Measurements from ENCODE around the gene ABHD12.

The ABHD12 gene

DNA sequence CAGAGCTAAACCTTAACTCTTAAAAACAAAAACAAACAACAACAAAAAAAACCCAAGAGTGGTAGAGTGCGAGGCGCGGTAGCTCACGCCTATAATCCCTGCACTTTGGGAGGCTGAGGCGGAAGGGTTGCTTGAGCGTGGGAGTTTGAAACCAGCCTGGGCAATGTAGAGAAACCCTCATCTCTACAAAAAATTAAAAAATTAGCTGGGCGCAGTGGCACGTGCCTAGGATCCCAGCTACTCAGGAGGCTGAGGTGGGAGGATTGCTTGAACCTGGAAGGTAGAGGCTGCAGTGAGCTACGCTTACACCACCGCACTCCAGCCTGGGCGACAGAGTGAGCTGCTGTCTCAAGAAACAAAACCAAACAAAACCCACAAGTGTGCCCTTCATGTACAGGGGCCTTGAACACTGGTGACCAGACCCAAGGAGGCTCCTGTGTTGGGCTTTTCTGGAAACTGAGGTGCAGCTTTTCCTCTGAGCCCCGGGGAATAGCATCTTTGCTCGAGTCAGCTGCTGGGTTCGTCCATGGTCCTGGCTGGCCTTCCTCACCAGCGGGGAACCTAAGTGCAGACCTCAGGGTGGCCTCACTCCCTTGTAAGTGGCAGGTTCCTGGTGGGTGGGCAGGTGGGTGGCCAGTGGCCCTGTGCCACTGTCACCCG, 102.9 kb downstream of the ABHD12 start:
- DNase-seq, result no peak

DNA sequence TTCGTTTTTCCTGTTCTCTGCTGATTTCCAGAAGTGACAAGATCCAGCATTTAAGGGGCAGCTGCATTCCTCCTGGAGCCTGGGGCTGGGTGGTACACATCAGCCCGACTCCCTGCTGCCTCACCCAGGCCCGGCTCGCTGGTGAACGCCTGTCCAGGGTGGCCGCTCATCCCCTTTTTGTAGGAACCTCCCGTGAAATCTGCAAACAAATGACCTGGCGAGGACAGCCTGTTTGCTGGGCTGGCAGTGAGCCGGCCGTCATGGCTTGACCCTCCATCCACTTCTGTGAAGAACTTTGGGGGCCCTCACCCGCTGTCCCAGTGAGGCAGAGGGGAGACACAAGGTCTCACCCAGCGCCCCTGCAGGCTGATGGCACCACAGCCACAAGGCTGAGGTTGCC, 103.7 kb downstream of the ABHD12 start:
- DNase-seq, result no peak

DNA sequence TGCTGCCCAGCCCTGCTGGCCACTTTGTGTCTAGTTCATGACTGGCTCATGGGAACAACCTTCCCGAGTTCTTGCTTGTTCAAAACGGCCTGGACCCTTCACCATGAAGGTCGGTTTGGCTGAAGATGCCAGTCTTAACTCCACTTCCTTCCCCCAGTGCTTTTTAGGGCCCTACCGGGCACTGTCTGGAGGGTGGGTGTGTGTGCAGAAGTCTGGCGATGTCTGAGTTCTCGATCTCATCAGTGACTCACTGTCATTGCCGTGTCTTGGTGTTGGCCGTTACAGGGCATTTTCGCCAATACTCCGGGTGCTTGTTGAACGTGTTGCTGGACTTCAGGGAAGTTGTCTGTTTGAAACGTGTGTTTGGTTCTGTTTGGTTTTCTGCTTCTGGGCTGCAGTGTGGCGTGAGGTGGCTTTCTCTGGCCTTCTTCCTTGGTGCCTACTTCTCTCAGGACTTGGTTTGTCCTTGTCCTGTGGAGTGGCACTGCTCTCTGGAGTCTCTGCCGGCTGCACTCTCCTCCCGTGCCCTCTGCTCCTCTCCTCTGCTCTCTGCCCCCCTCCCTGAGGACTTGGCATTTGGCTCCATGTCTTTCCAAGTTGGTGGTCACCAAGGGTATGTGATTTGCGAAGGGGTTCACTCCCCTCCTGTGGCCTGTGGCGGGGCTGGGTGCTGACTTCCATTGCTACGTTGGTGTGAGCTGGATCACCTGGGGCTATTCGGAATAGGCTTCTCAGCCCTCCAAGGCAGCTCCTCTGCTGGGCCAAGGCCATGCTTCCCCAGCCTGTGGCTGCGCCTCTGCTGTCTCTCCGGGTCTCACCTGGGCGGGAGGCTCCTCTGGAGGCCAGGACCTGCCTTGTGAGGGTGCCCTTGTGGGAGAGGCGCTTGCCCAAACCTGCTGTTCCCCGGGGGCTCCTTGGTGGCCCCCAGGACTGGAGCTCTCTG, 104.5 kb downstream of the ABHD12 start:
- DNase-seq, result no peak

DNA sequence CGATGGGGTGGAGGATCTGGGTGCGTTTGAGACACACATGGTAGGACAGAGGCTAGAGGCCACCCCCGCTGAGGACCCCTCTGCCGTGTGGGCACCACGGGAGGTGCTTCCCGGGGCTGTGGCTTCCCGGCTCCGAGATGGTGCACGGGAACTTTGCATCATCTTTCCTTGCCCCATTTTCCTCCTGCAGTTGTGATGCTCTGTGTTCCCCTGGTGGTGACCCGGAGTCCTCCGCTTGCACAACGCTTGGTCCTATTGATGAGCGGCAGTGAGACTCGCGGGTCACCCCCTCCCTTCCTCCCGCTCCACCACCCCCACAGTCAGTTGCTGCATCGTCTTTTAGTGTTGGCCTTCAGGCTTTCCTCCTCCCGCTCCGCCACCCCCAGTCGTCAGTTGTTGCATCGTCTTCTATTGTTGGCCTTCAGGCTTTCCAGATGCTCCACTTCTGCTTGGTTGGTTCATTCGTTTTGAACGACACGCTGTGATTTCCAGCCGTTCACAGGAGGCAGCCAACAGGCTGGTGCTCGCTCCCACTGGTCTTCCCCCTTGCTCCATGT, 105.5 kb downstream of the ABHD12 start:
- DNase-seq, result no peak

- no peak for DNase-seq
Measured at GRCh38 chr20:25284131-25284601, 106.5 kb downstream of the ABHD12 start.

- no peak for DNase-seq
Measured at GRCh38 chr20:25283221-25283951, 107.2 kb downstream of the ABHD12 start.

DNA sequence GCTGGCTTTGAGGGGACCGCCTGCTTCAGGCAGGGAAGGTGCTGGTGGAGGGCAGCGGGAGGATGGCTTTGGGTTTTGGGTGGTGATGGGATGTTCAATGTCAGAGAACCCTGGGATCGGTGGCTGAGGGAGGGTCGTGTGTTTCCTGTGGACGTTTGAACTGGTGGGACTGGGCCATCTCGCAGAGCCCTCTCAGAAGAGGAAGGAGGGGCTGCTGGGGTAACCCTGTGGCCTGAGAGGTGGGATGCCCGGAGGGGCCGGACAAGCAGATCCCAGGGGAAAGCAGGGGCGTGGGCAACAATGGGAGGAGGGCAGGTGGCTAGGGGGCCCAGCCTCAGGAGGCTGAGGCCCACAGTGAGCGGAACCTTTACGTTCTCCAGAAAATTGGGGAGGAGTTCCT, 107.8 kb downstream of the ABHD12 start:
- no peak for DNase-seq

DNA sequence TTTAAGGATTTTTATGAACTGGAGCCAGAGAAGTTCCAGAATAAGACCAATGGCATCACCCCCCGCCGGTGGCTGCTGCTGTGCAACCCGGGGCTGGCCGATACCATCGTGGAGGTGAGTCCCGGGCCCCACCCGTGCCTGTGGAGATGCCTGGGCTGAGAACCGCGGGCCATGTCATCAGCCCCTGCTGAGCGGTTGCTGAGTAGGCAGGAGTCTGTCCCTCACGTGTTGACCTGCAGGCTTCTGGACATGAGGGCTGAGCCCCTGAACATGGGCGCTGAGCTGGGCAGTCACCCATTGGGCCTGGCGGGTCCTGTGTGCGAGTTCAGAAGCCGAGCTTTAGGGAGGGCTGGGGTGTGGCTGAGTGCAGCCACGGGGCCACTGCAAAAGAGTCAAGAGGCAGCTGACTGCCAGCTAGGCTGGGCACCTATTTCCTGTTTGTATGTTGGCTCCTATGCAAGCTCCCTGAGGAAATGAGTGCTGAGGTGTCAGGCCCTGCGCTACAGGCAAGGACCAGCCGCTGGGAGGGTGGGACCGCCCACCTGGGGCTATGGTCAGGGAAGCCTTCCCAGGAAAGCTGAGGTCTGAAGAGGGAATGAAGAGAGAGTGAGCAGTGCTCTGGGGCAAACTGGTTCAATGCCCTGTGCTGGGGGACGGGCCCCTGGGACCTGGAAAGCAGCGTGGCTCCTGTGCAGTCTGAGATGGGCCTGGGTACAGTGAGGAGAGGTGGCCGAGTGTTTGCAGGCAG, 108.4 kb downstream of the ABHD12 start:
- DNase-seq, result no peak

- DNase-seq, result no peak
Measured at GRCh38 chr20:25281541-25281991, 109.1 kb downstream of the ABHD12 start.

DNA sequence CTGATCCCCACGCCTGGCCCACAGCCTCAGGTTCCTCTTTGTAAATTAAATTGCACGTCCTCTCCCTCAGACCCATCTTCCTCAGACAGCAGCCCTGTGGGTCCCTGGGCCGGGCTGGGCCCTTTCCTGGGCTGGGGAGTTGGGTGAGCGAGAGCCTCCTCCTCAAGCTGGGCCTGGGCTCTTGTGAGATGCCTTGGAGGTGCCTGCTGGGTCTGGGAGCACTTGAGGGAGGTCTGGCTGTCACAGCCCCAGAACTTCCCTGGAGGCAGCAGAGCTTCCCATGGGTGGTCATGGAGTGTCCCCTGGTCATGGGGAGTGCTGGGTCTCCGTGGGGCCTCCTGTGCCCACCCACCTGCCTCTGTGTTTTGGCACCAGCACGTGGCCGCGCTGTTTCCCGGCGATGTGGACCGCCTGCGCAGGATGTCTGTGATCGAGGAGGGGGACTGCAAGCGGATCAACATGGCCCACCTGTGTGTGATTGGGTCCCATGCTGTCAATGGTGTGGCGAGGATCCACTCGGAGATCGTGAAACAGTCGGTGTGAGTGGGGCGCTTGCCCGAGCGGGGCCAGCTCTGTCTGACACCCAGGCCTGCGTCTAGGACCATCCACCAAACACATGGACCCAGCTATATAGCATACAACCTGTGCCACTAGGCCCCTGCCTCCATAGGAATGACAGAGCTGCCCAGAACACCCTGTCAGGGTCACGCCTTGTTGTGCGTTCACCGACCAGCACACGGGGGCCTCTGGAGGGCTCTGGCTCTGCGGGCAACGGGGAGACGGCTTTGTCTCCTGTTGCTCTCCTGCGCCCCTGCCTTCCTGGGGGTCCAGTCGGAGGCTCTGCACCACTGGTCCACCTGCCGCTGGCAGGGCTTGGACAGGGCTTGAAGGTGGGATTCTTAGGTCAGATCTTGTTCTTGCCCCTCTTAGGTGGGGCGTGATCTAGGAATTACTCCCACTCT, 109.8 kb downstream of the ABHD12 start:
- no peak for DNase-seq

DNA sequence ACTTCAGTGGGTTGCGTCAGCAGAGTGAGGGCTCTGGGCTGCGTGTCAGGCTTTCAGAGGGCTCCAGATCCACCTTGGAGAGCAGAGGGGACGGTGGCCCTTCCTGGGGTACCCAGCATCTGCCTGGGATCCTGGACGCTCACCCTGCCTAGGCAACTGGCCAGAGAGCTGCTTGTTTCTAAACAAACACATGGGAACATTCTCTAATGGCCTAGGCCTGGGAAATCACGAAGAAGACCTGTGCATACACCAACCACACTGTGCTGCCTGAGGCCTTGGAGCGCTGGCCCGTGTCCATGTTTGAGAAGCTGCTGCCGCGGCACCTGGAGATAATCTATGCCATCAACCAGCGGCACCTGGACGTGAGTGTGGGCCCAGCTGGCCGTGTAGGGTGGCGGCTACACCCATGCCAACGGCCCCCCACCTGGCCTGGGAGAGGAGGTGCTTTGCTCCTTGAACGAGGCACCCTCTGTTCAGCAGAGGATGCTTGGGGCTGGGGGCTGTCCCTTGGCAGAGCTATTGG, 110.5 kb downstream of the ABHD12 start:
- DNase-seq, result peak; percentile 78

DNA sequence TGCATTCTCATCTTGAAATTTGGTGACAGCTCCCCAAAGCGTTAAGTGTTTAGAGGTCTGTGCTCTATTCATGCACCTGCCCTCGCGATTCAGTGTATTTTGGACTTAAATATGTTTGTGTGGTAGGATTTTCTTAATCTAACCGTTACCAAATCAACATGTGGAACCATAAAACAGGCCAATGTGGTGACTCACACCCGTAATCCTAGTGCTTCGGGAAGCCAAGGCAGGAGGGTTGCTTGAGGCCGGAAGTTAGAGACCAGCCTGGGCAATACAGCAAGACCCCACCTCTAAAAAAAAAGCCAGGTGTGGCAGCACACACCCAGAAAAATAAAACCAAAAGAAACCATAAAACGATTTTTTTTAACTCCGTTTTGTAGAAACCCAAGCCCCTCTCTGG, 111.2 kb downstream of the ABHD12 start:
- no peak for DNase-seq

DNA sequence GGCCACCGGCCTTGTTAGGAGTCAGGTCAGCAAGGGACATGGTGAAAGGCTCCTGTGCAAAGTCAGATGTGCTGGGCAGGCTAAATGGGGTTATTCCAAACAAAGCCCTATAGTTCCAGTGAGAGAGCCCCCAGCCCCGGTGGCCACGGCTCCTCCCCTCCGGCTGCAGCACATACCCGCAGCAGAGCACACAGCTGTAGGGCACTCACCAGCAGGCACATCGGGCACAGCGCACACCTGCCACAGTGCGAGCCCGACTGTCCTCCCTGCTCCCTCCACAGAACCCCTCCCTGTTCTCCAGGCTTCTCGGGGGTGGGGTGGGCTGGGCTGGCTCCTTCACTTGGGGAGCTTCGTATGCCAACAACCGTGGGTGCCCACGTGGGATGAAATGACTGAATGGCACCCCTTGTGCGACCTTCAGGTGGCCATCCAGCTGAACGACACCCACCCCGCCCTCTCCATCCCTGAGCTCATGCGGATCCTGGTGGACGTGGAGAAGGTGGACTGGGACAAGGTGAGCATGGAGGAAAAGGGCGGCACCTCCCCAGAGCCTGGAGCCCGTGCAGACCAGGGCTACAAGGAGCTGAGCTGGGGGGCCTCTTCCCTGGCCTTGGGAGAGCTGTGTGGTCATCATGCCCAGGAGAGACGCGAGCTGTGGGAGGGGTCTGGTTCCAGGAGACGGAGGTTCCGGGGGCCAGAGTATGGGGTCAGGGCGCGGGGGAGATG, 111.8 kb downstream of the ABHD12 start:
- no peak for DNase-seq

GRCh38 chr20:25277941-25278521, 112.6 kb downstream of the ABHD12 start:
- DNase-seq, result no peak

DNA sequence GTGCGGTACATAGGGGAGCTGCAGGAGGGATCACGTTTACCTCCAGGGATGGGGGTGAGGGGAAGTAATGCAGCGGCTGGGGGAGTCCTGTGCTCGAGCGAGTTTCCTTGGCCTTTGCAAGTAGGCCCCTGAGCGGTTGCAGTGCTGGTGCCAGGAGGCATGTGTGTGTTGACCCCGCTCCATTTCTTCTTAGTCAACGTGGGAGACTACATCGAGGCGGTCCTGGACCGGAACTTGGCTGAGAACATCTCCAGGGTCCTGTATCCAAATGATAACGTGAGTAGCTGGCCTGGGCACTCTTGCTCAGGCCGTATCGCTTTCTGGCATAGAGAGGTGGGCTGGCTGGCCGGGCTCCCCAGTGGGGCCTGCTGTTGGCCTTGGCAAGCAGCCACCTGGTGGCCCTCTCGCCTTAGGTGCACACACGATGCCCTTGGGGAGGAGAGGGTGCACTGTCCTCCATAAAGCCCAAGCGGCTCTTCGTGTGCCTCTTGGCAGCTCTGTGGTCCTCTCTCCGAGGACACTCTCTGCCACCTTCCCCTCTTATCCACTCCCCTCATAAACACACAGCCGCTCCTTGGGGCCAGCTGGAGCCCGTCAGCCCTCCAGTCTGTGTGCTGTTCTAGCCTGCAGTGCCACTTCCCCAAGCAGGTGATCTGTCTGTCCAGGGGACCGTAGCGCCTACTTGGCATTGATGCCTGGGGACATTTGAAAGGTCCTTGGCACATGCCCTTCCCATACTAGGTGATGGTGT, 113.4 kb downstream of the ABHD12 start:
- no peak for DNase-seq

DNA sequence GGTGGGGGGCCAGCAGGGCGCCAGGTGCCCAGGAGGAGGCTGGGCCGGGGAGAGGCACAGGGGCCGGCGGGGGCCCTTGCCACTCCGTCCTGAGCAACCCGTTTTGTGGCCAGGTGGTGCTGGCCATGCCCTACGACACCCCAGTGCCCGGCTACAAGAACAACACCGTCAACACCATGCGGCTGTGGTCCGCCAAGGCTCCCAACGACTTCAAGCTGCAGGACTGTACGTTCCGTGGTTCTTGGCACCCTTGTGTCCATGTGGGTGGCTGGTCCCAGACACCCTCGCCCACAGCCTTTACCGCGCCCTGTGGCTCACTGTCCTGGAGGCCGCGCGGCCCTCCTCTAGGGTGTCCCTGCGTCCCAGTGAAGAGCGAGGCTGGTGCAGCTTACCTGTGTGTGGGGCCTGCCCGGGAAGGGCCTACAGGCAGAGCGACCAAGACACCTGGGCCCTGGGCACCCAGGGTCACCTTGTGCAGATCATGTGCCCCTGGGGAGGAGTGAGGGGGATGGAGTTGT, 114.0 kb downstream of the ABHD12 start:
- DNase-seq, result no peak

- no peak for DNase-seq
Measured at GRCh38 chr20:25275813-25276532, 114.7 kb downstream of the ABHD12 start.

Data from NCI-H526 treated with DMSO at 0.1 percent for 48 hours (cell line).